DMS79 (cell line): ENCODE data around the gene MYOZ3.

Experiments
- DNase-seq: peaks from one replicate; lab custom pipeline; 2025; lab: John Stamatoyannopoulos, UW

The MYOZ3 gene

DNA sequence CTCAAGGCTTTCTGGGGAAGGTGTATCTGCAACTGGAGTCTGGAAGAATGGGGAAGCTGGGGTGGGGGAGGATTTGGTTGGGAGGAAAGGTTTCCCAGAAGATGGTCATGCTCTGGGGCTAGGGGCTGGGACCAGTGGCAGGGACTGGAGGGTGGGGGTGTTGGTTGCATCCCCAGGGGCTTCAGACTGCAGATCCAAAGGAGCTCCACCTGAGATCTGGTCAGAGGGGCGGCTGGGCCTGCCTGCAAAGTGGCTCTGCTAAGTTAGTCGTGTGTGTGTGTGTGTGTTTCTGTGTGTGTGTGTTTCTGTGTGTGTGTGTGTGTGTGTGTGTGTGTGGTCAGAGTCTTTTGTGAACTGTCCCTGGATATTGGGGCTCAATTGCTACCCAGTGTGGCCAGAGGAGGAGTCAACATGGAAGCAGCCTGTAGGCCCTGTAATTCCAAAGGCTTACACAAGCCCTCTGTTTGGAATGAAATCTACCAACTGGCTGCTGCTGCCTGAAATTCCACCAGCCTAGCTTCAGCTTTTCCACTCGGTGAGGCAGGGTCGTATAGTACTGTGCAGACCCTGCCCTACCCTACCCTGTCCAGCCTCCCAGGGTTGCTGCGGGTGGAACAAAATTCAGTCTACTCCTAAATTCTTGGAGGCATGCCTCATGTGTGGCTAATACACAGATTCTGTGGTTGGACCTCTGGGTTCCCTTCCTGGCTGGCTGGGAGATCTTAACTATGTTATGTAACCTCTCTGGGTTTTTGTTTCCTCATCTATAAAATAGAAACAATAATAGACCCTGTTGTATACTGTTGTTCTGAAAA lies 33.1 kb upstream of the MYOZ3 start:
- no peak for DNase-seq

DNA sequence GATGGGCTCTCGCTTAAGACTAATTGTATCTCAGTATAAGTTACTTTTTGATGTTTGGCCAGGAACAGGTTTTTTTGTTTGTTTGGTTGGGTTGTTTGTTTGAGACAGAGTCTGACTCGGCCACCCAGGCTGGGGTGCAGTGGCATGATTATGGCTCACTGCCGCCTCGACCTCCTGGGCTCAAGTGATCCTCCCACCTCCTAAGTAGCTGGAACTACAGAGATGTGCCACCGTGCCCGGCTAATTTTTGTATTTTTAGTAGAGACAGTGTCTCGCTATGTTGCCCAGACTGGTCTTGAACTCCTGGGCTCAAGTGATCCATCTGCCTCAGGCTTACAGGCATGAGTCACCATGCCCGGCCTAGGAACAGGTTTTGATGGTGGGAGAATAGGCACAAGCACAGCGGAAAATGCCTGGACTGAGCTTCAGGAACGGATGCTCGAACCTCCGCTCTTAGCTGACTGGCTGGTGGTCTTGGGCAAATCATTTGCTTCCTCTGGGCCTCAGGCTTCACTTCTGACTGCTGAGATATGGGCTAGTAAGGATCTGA lies 32.0 kb upstream of the MYOZ3 start:
- DNase-seq, result no peak

DNA sequence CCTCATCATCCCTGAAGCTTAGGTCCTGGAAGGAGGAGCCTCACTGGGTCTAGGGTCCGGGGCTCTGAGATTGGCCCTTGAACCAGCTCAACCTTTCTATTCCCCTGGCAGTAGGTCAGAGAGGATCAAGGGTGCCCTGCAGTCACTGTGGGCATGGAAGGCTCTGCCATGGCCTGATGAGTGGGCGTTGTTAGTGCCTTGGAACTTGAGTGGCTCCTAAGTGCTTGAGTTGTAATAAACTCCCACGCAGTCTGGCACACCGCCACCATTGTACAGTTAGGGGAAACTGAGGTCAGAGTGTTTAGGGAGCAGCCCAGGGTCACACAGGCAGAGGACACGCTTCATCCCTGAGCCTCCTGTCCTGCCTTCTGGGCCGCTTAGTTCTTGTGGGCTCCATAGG lies 31.0 kb upstream of the MYOZ3 start:
- no peak for DNase-seq

DNA sequence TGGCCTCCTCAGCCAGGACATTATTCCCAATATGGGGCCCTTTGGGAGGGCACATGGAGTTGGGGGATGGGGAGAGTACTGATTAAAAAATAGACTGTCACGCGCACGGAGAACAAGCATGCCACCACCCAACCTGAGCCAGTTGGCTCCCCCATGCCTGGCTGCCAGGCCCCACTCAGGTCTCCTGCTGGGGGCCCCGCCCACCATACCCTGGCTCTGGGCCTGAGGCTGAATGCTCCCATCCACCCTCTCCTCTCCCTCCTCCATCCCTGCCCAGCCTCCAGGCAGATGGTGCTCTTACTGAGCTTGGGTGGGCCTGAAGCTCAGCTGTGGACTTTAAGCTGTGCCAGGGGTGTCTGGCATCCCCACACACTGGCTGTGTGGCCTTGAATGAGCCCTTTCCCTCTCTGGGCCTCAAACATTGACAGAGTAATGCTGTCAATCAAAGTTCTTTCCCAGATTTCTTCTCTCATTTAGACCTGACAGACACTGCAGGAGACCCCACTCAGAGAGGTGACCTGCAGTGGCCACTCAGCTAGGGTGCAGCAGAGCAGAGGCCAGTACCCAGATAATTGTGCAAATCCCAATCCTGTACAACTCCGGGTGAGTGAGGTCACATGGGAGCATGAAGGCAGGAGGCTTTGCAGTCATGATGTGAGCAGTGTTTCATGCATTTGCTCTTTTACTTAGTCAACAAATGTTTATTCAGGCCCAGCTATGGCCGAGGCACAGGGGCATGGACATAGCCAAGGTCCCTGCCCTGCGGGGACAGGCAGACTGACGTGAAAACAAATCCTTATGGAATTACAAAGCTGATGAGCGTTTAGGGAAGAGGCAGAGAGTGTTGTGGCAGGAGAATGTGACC lies 30.4 kb upstream of the MYOZ3 start:
- no peak for DNase-seq

DNA sequence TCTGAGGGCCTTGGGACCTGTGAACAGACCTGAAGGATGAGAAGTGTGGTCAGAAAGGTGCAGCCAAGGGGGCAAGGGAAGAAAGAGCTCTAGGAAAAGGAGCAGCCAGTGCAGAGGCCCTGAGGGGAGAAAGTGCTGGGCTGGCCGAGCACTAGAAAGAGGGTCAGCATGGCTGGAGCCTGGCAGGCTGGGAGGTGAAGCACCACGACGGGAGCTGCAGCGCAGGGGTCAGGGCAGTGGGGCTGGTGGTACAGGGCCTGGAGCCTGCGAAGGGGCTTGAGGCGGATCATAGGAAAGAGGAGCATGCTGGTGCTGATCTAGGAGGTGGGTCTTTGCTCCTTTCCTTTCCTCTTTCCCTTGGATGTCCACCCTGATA lies 29.7 kb upstream of the MYOZ3 start:
- no peak for DNase-seq

DNA sequence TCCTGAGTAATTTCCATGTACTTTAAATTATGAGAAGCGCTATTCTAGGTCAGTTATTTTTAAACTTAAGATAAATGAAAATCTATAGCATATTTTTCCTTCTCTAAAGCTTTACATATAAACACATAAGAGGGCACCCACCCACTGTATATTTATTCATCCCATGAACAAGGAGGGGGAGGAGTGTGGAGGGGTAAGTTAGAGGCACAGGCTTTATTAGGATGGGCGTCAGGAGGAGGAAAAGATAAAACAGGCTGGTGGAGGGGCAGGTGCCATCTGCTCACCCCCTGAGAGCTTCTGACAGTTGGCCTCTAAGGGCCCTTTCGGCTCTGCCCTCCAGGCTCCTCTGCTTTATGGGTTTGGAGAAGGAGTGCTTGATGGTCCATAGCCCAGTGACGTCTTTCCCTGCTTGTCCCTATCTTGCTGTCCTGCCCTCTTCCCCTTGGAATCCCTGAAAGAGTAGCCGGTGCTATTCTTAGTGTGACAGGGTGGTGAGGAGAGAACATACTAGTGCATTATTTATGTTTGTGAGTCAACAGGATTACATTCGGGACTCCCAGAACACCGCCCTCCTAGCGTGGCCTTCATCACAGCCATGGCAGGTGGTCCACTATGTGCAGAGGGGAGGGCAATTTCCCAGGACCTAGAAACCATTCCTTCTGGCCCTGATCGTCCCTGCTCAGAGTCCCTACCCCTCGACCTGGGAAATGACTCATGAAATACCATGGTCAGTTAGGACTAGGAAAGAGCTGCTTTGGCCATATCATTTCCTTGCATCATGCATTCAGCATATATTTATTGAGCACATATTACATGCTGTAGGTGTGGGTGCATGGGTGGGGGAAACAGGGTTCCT lies 28.5 kb upstream of the MYOZ3 start:
- DNase-seq, result no peak

DNA sequence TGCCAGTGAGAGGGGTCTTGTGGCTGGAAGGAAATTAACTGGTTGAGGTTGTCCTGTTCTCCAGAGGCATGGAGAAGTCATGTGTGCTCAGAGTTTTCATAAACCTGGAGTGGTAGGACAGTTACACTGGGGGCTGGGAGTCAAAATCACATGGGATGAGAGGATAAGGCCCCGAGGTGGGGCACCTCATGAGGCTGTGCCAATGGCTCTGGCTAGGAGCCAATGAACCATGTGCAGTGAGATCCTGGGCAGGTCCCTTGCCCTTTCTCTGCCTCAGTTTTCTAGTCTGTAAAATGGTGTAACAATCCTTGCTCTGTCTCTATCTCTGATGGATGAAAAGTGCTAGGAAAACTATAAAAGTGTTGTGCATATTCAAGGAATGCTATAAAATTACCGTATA lies 27.6 kb upstream of the MYOZ3 start:
- no peak for DNase-seq

DNA sequence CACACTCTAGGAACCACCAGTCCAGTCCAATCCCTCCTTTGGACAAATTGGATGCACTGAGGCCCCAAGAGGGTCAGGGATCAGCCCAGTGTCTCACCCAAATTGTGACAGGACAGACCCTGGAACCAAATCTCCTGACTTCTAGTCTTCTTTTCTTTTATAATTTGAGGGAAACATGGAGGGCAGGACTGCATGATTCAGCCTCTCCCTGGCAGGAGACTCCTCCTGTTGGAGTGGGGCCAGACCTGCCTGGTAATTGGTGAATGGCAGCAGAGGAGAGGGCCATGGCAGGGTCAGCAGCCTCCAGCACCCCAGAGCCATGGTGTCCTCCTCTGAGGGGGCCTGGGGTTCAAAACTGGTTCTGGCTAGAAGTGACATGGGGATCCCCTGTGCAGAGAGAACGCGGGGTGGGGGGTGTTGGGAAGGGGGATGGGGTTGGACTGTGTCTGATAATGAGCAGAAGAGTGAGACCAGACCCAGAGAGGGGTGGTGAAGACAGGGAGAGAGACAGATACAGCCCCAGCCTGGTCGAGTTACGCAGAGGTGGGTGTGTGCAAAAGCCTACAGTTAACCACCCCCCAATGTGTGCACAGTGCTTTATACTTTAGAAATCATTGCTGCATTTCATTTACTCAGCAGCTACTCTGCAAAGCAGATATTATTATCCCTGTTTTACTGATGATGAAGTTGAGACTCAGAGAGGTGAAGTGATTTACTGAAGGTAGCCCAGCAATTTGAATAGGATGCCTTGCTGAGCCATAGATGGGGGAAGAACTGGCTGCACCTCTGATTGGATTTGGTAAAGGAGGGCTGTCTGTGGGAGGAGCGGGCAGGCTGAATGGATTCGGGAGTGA lies 24.4 kb upstream of the MYOZ3 start:
- DNase-seq, result no peak

DNA sequence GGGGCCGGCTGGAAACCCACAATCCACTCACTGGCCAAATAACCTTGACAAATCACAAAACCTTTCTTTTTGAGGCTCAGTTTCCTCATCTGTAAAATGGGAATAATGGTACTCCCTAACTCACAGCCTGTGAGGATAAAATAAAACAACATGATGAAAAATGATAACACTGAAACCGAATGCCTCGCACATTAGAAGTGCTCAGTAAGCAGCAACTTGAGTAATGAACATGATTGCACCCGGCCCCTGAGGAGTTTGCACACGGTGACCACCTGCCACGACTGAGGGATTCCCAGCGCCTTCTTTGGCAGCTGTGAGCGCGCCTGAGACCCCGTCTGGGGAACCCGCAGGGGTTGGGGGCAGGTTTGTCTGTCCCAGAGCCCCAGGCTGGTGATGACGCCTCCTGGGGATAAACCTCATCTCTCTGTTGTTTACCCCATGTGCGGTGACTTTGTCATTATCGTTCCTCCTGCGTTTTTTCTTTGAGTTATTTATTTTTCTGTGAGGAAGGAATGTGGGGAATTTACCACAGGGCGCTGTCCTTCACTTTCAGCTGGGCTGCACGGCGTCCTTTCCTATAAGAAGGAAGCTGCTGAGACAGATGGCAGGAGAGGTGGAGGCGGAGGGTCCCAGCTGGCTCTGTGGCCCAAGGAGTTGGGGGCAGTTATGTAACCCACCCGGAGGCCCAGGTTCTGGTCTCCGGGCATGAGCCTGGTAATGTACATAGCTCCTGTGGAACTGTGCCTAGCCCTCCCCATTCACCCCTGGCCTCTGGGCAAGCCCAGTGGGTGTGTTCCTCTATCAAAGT lies 23.6 kb upstream of the MYOZ3 start:
- no peak for DNase-seq

DNA sequence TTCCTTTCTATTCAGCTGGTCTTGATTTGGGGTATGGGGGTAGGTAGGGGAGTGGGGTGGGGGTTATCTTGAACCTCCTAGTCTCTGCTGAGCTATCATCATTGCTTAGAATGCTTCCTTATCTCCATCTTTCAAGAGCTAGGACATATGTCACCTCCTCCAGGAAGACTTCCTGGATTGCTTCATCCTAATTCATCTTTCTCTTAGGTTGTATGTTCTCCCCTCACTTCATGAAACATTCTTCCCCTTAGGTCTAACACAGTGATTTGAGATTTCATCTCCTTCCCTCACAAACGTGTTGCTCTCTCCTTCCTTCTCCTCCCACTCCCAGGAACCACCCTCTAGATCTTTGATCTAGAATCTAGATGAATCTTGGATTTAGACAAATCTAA lies 23.0 kb upstream of the MYOZ3 start:
- DNase-seq, result no peak

DNA sequence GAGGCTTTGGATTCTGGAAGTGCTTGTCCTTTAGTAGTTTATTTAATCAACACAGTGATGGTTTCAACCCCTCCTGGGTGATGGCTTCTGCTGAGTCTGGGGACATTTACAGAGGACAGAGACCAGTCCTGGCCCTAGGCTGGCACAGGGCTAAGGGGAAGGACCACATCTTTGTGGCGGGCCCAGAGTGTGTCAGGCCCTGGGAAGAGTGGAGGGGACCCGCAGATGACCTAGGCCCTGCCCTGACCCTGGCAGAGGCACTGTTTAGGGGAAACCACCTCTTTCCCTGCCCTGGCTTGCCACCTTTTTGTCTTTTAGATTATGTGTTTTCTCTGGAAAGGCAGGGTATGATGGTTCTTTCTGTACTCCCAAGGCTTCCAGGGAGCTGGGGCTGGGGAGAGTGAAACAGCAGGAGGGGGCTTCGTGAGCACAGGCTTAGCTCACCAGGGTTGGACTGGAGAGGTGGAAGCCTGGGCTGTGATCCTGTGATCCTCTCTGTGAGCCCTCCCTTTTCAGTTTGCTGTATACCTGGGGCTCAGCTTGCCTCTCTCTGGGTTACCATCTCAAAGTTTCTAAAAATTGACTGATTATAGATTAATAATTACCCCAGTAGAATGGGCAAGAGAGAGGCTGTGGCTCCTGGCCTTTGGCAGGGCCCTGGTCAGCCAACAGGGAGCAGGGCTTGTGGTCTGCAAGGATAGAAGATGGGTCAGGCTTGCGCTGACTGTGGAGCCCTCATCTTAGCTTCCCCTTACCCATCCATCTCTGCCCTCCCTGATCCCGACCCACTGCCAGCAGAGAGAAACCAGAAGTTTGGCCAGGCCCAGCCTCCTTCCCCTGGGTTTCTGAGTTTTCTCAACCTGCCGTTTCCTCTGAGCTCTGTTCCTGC lies 22.3 kb upstream of the MYOZ3 start:
- DNase-seq, result no peak

DNA sequence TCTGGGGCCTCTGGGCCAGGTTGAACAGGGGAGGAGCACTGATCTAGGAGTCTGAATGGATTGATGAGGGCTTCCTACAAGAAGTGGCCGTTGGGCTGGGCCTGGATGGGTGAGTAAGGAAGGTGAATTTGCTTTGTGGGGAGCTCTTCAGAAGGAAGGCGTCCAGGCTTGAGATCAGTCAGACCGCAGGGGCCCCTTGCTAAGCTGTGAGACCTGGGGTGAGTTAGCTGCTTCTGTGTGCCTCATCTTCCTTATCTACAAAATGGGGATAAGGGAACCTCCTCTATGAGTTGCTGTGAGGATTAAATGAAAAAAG lies 21.7 kb upstream of the MYOZ3 start:
- DNase-seq, result no peak

DNA sequence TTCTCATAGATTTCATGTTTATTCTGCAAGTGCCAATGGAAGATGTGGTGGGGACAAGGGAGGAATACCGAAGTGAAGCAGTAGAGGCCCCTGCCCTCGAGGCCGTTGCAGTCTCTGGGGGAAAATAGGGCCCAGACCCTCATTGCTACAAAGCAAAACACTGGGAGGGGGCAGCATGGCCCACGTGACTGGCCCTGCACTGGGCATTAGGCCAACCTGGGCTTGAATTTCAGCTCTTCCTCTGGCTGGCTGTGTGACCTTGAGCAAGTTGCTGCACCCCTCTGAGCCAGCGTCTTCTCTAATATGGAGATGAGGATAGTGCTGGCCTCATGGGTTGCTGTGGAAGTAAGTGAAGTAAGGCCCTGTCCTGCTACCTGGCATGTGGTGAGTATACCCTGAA lies 21.3 kb upstream of the MYOZ3 start:
- DNase-seq, result no peak

DNA sequence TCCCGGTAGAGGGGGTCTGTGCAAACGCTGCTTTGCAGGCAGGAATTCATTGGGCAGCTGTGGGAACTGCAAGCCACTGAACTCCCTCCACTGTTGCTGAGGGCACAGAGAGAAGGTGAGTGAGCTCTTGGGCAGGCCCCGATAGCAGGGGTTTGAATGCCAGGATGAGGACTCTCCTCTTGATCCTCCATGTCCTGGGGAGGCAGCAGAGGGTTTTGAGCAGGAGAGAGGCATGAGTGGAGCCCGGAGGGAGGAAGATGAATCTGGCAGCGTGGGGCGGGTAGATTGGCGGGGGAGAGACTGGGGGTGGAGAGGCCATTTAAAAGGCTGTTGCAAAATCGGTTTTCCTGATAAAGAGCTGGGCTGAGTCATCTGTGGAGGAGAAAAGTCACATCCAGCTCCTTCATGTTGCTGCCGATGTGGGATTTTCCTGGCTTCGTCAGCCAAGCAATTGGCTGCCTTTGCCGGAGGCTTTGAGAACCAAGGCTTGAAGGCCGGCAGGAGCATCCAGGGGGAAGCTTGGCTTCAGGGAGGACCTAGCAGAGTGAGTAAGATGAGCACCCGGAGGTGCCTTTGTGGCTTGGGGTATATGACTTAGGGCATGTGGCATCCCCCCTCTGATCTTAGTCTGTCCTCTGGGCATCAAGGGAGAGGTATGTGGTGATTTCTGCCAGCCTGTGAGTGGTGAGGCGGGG lies 20.6 kb upstream of the MYOZ3 start, which contains the start of gene SYNPO:
TSS of gene SYNPO (plus strand) at position 350 of the 695 bp plus-strand sequence. CDS start 7,616 bp downstream, outside the sequence.
- no peak for DNase-seq

DNA sequence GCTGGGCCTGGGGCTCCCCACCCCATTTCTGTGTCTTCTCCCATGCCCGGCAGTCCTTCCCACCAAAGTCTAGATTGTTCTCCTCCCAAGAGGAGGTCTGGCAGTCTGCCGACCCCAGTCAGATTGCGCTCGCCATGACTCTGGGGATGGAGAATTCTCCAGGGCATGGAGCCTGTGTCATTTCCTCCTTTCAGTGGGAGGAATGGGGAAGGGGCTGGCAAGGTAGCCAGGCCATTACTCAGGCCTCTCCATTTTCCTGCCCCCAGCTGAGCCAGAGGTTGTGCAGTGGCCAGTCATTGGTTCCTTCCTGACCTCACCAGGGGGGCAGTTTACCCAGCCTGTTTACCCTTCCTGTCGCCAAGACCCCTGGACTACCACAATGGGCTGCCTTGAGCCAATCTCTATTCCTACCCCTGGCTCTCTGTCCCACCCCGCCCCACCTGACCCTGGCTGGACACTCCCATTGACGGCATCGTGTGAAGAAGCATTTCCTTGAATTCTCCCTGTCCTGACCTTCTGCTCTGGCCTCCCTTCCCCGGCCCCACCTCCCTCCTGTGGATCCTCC lies 20.0 kb upstream of the MYOZ3 start:
- no peak for DNase-seq

DNA sequence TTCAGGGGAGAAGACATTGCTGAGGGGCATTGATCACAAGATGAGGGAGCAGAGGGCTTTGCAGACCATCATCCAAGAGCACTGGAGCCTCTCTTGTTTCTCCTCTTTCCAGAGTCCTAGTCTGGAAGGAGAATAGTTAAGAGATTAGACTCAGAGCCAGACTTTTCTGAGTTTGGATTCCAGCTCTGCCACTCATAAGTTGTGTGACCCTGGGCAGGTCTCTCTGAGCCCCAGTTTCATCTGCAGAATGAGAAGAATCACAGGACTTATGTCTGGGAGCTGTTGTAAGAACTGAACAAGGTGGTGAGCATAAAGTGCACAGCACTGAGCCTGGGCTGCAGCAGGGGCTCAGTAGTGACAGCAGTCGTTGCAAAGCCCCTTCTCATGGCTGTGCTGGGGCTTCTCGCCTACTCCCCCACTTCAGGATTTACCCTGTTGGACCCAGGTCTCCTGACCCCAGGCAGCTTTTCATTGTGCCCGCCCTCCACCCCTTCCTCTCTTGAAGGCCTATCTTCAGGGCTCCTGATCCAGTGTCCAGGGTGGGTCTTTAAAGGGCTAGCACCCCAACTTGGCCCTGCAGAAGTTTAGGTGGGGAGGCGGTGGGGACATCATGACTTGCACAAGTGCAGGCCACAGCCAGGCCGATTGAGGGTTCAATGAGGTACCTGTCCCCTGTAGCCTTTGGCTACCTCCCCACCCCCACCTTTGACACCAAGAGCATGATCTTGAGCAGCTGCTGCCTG lies 19.1 kb upstream of the MYOZ3 start:
- DNase-seq, result no peak

DNA sequence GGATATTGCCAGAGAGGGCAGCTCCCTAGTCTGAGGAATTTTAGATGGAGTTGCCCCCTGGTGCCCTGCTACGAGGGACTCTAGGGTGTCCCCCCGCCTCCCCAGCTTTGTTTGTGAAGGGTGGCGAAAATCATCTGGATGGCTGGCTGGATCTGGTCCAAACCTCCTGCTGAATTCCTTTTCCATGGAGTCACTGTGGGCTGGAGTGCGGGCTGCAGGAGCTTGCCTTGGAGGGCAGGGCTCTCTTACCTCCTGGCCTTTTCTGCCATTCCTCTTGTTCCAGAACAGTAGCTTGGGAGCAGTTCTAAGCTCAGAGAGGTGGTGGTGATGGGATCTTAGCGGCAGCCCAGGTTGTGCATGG lies 18.5 kb upstream of the MYOZ3 start:
- no peak for DNase-seq
